NCI-H2196 treated with DMSO at 0.1 percent for 48 hours (cell line): ENCODE data around the gene HMGN2.
"Not testable (repeated sequence)": the region's sequence is repeated elsewhere in the genome, so short reads cannot be mapped to it uniquely, and the experiment has no call there.

Experiments used
- DNase-seq: peaks from one replicate; lab custom pipeline; 2025; ENCODE audit not compliant: unreplicated experiment; lab: John Stamatoyannopoulos, UW

Gene HMGN2

DNA sequence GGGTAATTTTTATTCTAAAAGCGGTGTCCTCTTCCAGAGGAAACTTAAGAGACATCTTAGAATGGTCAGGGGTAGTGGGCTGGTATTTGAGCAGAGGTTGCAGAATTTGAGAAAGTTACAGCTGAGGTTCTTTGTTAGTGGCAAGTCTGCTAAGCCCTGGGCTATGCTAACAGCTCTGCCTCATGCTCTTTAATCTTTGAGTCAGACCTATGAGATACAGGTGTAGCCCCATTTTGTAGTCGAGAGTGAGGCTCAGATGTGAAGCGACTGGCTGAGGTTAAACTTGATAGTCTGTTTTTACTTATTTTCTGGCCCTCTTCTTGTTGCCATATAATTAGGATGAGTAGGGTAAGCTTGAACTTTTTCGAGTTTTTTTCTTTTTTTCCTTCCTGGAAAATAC, 4.7 kb downstream of the HMGN2 start:
- no peak for DNase-seq

DNA sequence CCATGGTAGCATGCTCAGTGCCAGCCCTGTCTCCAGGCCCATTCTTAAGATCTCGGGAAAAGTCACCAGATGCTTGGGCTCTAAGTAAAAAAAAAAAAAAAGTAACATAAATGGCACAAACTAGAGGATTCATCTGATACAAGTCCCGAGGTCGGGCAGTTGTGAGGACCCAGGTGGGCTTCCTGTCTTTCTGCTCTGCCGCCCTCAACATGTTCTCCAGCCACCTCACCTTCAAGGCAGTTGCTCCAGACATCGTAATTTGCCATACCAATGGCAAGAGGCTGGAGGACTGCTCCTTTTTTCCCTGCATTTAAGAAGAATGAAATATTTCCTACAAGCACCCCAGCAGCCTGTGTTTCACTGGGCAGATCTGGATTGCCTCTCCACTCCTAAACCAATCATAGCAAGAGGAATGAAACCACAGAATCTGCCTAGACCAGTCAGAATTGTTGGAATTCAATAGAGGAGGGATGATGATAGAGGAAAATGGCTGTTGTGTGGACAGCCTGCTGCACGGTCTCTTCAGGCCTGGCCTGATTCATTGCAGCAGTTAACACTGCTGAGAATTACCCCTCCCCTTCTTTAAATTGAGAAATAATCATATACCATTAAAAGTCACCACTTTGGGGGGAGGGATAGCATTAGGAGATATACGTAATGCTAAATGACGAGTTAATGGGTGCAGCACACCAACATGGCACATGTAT, 5.4 kb downstream of the HMGN2 start:
- DNase-seq = no peak

DNA sequence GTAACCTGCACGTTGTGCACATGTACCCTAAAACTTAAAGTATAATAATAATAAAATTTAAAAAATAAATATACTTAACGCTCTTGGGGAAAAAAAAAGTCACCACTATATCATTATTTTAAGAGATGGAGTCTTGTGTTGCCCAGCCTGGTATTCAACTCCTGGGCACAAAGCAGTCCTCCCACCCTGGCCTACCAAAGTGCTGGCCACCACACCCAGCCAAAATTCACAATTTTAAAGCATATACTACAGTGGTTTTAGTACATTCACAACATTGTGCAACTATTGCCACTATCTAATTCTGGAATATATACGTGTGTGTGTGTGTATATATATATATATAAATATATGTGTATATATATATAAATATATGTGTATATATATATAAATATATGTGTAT, 5.9 kb downstream of the HMGN2 start:
- DNase-seq = no peak

DNA sequence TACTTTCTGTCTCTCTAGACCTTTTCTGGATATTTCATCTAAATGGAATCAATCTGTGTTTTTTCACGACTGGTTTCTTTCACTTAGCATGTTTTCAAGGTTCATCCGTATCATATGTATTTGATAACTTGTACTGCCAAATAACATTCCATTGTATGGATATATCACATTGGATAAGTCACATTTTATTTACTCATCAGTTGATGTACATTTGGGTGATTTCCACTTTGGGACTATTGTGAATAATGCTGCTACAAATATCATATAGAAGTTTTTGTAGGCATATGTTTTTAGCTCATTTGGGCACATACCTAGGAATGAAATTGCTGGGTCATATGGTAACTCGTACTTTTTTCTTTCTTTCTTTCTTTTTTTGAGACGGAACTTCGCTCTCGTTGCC, 6.7 kb downstream of the HMGN2 start:
- no peak for DNase-seq

DNA sequence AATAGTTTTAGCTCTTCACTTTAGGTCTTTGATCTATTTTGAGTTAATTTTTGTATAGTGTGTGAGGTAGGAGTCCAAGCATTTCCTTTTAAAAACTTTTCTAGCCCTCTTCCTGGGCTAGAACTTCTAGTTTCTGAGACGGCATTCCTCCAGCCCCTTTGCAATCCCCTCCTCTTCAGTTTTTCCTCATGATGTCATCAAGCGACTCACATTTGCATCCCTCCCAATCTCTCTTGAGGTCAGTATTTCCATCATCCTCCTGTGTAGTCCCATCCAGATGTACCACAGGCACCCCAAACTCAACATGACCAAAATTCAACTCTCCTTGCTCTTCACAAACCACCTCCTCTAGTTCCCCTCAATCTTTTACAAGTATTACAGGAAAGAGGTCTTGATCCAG, 10.7 kb downstream of the HMGN2 start:
- DNase-seq = no peak

DNA sequence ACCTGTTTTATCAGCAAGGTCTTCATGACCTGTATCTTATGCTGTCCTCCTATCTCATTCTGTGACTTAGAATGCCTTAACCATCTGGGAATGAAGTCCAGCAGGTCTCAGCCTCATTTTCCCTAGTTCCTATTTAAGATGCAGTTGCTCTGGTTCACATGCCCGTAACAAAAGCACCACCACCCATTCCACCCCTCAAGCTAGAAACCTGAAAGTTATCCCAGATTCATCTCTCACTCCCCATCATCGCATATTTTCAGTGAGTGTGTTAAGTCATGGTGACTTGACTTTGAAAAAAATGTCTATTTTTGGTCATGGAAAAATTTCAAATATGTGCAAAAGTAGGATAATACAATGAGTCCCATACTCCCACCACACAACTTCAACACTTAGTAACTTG, 11.7 kb downstream of the HMGN2 start:
- no peak for DNase-seq

DNA sequence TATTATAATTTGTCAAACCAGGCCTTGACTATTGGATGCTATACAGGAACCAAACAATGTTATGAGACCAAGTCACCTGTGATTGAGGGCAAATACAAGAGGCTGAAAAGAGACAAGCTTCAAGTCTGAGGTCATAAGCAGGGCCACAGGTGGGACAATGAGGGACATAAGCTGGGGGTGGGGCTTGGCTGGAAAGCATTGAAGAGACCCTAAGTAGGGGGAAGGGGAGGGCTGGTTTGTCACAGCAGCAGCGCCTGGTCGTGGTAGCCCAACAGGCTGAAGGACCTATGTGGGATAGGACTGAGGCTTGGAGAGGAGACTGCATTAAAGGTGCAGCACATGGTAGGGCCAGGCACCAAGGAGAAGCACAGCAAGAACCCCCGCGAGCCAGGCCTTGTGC, 17.9 kb downstream of the HMGN2 start:
- no peak for DNase-seq

DNA sequence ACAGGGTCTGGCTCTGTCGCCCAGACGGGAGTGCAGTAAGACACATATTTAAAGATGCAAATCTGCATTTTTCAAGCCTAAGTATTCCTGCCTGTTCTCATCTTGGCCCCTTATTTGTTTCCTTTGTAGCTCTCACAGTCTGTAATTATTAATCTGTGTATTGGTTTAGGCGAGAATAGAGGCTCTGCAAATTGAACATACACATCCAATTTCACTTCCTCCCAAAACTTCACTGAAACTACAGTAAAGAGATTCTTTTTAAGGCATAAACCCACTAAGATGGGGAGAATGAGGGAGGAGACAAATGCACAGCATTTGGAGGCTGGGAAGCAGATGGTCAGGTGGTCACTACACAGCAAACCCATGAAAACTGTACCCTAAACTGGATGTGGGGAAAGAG, 21.0 kb downstream of the HMGN2 start:
- DNase-seq = no peak

DNA sequence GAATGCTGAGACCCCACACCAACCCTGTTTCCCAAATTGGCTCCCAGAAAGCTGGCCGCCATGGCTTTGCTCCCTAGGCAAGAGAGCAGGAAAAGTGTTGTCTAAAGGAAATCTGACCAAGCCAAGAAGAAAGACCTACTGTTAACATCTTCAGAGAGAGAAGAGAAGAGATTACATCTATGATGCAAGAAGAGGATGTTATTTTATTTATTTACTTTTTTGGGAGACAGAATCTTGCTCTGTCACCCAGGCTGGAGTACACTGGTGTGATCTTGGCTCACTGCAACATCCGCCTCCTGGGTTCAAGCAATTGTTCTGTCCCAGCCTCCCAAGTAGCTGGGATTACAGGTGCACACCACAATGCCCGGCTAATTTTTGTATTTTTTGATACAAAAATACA, 21.7 kb downstream of the HMGN2 start:
- DNase-seq = no peak

DNA sequence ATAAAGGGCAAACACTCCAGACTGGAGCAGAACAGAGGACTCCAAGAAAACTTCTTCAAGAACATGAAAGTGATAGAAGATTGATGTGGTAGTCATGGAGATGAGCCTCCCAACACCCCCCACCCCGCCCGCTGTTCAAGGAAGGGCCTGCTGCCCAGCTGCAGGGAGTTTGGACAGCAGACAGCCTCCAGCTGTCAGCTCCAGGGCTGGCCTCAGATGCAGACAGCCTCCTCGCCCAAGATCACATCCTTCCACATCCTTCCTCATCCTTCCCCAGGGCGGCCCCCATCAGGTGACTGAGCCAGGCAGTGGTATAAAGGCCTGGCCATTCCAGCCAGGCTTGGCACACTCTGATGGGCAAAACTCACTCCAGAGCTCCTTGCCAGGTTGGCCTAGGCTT, 24.6 kb downstream of the HMGN2 start:
- DNase-seq = no peak

DNA sequence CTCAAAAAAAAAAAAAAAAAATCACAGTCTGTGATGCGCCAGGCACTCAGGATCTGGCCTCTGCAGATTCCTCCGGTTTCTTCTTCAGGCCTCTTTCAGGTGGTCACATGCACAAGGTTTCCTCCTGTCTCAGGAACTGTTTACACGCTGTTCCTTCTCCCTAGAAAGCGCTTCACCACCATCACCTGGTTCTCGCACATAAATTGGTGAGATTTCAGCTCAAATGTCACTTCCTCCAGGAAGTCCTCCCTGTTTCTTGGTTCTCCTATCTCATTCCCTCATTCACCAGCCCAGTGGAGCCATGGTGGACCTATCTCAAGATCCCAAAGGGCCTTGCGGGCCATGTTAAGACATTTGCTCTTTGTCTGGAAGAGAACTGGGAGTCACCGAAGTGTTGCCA, 26.7 kb downstream of the HMGN2 start:
- no peak for DNase-seq

DNA sequence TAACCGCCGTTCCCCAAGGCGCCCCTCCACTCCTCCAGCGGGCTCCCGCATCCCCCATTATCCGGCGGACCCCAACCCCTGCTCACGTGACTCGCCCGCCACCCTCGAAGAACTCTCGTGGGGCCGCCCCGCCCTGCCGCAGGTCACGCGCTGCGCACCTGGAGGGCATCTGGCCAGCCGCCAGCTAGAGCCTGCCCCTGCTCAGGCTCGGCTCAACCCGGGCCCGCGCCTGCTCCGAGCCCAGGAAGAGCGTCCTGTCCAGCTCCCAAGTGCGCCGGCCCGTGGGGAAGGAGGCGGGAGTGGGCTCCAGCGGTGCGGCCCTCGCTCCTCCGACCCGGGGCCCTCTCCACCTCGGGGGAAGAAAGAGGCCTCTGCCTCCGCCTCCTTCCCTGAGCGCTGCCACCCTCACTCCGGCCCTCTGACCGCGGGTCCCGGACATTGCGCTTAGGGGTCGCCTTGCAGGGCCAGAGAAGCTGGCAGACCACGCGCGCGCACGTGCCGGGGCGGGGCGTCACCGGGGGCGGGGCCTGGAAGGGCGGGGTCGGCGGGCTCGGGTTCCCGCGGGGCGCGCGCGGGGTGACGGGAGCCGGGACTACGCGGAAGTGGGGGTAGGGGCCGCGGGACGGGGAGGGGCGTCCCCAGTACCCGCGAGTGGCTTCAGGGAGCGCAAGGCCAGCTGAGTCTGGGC, 28.4 kb downstream of the HMGN2 start:
- peak; percentile 86 for DNase-seq

DNA sequence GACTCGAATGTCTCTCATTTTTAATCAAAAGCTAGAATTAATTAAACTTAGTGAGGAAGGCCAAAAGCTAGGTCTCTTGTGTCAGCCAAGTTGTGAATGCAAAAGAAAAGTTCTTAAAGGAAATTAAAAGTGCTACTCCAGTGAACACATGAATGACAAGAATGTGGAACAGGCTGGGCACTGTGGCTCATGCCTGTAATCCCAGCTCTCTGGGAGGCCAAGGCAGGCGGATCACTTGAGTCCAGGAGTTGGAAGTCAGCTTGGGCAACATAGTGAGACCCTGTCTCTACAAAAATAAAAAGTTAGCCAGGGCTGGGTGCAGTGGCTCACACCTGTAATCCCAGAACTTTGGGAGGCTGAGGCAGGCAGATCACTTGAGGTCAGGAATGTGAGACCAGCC, 38.5 kb downstream of the HMGN2 start:
- not testable (repeated sequence) for DNase-seq

DNA sequence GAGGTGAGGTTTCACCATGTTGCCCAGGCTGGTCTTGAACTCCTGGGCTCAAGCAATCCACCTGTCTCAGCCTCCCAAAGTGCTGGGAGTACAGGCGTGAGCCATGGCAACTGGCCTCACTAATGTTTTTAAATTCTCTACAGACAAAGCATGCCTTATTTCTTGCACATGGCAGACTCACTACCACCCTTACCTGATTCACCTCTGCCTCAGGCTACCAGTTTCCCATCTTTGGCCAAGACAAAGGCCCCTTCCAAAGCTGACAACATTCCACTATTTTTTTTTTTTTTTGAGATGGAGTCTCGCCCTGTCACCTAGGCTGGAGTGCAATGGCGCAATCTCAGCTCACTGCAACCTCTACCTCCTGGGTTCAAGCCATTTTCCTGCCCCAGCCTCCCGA, 43.6 kb downstream of the HMGN2 start:
- DNase-seq = not testable (repeated sequence)

DNA sequence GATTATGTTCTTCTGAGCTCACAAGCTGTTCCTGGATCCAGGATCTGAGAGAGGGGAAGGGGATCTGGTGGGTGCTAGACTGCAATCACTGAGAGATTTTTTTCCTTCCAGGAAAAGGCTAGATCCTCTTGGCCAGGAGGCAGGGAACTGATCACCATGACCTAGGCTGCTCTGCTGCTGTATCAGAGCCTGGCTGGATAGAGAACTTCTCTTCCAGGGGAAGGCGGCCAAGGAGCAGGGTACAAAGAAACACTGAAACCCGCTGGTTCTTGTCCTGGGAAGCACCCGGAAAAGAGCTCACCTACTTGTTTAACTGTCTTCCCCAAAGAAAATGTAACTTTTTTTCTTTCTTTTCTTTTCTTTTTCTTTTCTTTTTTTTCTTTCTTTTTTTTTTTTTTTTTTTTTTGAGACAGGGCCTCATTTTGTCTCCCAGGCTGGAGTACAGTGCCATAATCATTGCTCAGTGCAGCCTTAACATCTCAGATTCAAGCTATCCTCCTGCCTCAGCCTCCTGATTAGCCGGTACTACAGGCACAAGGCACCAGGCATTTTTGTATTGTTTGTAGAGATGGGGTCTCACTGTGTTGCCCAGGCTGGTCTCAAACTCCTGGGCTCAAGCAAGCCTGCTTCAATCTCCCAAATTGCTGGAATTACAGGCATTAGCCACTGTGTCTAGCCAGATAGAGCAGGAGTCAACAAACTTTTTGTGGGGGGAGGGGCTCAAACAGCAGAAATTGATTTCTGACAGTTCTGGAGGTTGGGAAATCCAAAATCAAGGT, 44.9 kb downstream of the HMGN2 start:
- DNase-seq = no peak

DNA sequence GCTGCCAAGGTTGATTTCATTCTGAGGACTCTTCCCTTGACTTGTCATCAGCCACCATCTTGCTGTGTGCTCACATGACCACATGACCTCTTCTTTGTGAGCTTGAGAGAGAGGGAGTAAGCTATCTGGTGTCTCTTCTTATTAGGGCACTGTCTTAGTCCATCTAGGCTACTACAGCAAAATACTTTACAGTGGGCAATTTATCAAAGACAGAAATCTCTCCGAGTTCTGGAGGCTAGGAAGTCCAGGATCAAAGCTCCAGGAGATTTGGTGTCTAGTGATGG, 45.5 kb downstream of the HMGN2 start:
- no peak for DNase-seq

DNA sequence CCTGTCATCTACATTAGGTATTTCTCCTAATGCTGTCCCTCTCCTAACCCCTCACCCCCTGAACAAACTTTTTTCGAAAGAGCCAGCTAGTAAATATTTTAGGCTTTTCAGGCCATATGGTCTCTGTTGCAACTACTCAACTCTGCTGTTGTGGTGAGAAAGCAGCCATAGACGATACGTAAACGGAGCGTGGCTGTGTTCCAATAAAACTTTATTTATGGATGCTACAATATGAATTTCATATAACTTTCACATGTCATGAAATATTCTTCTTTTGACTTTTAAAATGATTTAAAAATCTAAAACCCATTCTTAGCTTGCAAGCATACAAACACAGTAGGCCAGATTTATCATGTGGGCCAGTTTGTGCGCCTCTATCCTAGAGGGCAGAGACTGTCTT, 46.1 kb downstream of the HMGN2 start:
- no peak for DNase-seq

DNA sequence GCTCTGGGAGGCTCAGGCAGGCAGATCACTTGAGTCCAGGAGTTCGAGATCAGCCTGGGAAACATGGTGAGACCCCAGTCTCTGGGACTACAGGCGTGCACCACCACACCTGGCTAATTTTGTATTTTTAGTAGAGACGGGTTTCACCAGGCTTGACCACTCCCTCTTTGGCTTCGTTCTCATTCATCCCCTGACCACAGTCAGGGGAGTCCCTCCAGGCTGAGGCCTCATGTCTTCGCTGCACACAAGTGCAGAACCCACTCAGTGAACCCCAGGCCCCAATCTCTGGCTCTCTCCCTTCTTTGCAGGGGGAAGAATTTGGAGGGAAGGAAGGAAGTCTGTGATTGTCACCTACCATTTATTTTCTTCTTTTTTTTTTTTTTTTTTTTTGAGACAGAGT, 48.1 kb downstream of the HMGN2 start:
- DNase-seq = no peak

DNA sequence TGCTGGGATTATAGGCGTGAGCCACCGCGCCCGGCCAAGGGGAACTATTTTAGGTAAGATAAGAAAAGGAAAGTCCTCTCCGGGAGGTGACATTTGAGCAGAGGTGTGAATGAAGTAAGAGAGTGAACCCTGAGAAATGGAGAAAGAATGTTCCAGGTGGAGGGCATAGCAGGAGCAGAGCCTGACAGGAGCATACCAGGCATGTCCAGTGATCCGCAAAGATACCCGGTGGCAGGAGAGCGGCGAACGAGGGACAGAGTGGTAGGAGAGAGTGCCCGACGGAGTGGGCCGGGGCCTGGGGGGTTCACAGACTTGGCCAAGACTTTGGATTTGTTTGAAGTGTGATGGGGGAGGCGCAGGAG, 49.4 kb downstream of the HMGN2 start:
- no peak for DNase-seq

DNA sequence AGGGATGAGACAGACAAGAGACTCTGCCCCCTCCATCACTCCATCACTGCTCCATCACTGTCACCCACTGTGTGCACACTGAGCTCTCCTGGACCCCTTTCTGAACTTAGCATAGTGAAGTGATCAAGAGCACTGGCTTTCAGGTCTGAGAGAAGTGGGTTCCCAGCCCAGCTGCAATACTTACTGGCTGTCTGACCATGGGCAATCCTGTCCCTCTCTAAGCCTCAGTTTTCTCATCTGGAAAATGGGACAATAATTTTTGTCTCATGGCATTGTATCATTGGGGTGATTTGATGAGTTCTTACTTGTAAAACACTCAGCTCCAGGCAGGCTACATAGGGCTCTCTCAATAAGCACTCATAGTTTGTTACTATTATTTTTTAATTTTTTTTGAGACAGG, 49.8 kb downstream of the HMGN2 start:
- DNase-seq = no peak

DNA sequence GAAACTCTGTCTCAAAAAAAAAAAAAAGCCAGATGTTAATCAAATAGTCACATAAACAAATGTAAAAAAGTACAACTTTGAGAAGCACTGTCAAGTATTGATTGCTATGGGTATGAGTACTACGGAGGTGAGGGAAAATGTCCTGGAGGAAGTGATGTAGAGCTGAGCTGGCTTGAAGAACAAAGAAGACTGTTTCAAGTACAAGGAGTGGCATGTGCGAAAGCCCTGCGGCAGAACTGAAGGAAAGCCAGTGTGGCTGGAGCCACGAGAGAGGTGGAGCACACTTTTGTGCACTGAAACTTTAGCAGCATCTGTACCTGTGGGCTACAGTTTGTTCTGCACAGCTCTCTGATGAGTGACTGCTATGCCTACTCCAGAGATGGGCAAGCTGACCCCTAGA, 51.9 kb downstream of the HMGN2 start:
- DNase-seq = no peak
